HepG2 (cell line): Measurements from ENCODE around the gene NEURL4. TPM values are rescaled to one million over a fixed set of nuclear protein-coding genes. Genes with fewer than 3 reads are reported as not detected.
A peak's percentile ranks its signal among the peaks of the same experiment; 100 is the strongest.

Experiments
- CBFB ChIP-seq: sonication (generic); formaldehyde crosslinking; IDR thresholded peaks from 2 replicates; pipeline ENCODE4 v1.4.0; 2020; ENCODE audit warnings: missing genetic modification reagents
- CEBPG ChIP-seq: IDR thresholded peaks from 2 replicates; pipeline ENCODE4 v1.6.1; 2016
- GATAD1 ChIP-seq: IDR thresholded peaks from 2 replicates; pipeline ENCODE4 v1.6.1; 2016; ENCODE audit warnings: missing genetic modification reagents, missing compliant biosample characterization
- HOXA9 ChIP-seq: sonication (generic); formaldehyde crosslinking; IDR thresholded peaks from 2 replicates; pipeline ENCODE4 v1.8.1; 2022; ENCODE audit warnings: missing genetic modification reagents, mild to moderate bottlenecking, moderate library complexity, borderline replicate concordance
- KMT2A ChIP-seq: sonication (generic); formaldehyde crosslinking; IDR thresholded peaks from 2 replicates; pipeline ENCODE4 v1.4.0; 2020; ENCODE audit warnings: missing genetic modification reagents
- RBM39 ChIP-seq: fragments of 200-400 bp; formaldehyde crosslinking; IDR thresholded peaks from one replicate; pipeline ENCODE4 v1.6.1; 2018; ENCODE audit warnings: antibody characterized with exemption, mild to moderate bottlenecking, low read depth, low read length; ENCODE audit not compliant: poor library complexity, severe bottlenecking
- RERE ChIP-seq: IDR thresholded peaks from 2 replicates; pipeline ENCODE4 v1.6.1; 2016; ENCODE audit warnings: low read depth, missing genetic modification reagents, missing compliant biosample characterization
- SMAD9 ChIP-seq: sonication (generic); formaldehyde crosslinking; IDR thresholded peaks from 2 replicates; pipeline ENCODE4 v1.5.1; 2020; ENCODE audit warnings: mild to moderate bottlenecking, missing genetic modification reagents
- SOX6 ChIP-seq, 2 experiments: fragments of 450-650 bp in 1 of 2; sonication (generic) in 1 of 2; formaldehyde crosslinking in 1 of 2; IDR thresholded peaks; 2 replicates each; pipeline versions ENCODE4 v1.4.0 to v1.6.1; 2017 to 2020; ENCODE audit warnings: antibody characterized with exemption in 1 of 2, mild to moderate bottlenecking in 1 of 2, missing genetic modification reagents in 1 of 2
- TEAD2 ChIP-seq: sonication (generic); formaldehyde crosslinking; IDR thresholded peaks from 2 replicates; pipeline ENCODE4 v1.9.0; 2021; ENCODE audit warnings: missing genetic modification reagents
- ZNF558 ChIP-seq: sonication (generic); formaldehyde crosslinking; IDR thresholded peaks from 2 replicates; pipeline ENCODE4 v1.9.0; 2022; ENCODE audit warnings: mild to moderate bottlenecking, missing genetic modification reagents, borderline replicate concordance
- polyA plus RNA-seq, 8 experiments: library from polyadenylated mRNA; depleted of rRNA in 3 of 8; stranded (reverse) in 7 of 8; unstranded in 1 of 8; fragments of >200 nt; fragmentation: Illumina TruSeq in 4 of 8; extraction: Trizol in 4 of 8; gene quantifications; 2 replicates each; pipeline versions ENCODE4 v1.2.1 to v1.2.3, GENCODE V29; 2011 to 2016; ENCODE audit warnings: low read depth in 4 of 8, missing spikeins in 1 of 8, mixed read lengths in 1 of 8; ENCODE audit not compliant: insufficient read depth in 1 of 8
- total RNA-seq, 5 experiments: library from RNA; depleted of rRNA; stranded (reverse); fragments of >200 nt; fragmentation: Illumina TruSeq; extraction: Trizol; gene quantifications; 2 replicates each; pipeline ENCODE4 v1.2.3, GENCODE V29; 2016; ENCODE audit warnings: low read depth in 1 of 5
- TF ChIP-seq, protein P1 (sequence below): sonication (generic); formaldehyde crosslinking; IDR thresholded peaks from 2 replicates; pipeline ENCODE4 v1.5.1; 2020; ENCODE audit warnings: missing genetic modification reagents, mild to moderate bottlenecking, borderline replicate concordance
- TF ChIP-seq, protein P2 (sequence below), 2 experiments: IDR thresholded peaks; 2 replicates each; pipeline ENCODE4 v1.6.1; 2011 to 2012; ENCODE audit warnings: low read length in 2 of 2, borderline replicate concordance in 1 of 2, low read depth in 1 of 2, mild to moderate bottlenecking in 1 of 2, moderate library complexity in 1 of 2
- TF ChIP-seq, protein P3 (sequence below): sonication (generic); formaldehyde crosslinking; IDR thresholded peaks from 2 replicates; pipeline ENCODE4 v1.4.0; 2020; ENCODE audit warnings: missing genetic modification reagents
- TF ChIP-seq, protein P4 (sequence below): sonication (generic); formaldehyde crosslinking; IDR thresholded peaks from 2 replicates; pipeline ENCODE4 v1.8.1; 2023; ENCODE audit warnings: mild to moderate bottlenecking, missing genetic modification reagents, borderline replicate concordance

Gene NEURL4
- total and polyA plus RNA-seq, 2 of the 13 experiments (the other 11 are each of a cell fraction or from before 2014, with no cell fraction given), result 14.8 to 15.7 TPM

GRCh38 chr17:7329374-7329996 is 350 bp upstream of the NEURL4 start (continued):
- no peak for TF ChIP-seq SOX6 (IDR thresholded peaks at IDR 0.05)
- TF ChIP-seq SOX6 (CRISPR knock-in tag; IDR thresholded peaks at IDR 0.05), result peak; percentile 63
- TF ChIP-seq KMT2A, result peak; percentile 19; the same call in 1 of the 2 replicates
- TF ChIP-seq, protein P1, sequence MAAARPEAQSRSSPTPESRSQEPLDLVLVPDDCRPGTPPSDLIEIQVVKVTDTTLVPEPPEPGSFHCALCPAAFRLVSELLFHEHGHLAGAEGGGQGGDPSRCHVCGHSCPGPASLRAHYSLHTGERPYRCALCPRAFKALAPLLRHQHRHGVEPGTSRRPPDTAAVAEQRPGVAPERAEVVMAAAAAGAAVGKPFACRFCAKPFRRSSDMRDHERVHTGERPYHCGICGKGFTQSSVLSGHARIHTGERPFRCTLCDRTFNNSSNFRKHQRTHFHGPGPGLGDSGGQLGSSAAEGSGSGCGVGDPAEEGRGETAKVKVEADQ, result 0 out of 2 replicates have a peak, but pooled peaks have one; percentile 63
- 0 out of 2 replicates have a peak, but pooled peaks have one; percentile 34 for TF ChIP-seq CBFB
- no peak for TF ChIP-seq TEAD2 (CRISPR knock-in tag)
- peak; percentile 91 for TF ChIP-seq GATAD1
- peak; percentile 51 for TF ChIP-seq CEBPG
- TF ChIP-seq, protein P2, sequence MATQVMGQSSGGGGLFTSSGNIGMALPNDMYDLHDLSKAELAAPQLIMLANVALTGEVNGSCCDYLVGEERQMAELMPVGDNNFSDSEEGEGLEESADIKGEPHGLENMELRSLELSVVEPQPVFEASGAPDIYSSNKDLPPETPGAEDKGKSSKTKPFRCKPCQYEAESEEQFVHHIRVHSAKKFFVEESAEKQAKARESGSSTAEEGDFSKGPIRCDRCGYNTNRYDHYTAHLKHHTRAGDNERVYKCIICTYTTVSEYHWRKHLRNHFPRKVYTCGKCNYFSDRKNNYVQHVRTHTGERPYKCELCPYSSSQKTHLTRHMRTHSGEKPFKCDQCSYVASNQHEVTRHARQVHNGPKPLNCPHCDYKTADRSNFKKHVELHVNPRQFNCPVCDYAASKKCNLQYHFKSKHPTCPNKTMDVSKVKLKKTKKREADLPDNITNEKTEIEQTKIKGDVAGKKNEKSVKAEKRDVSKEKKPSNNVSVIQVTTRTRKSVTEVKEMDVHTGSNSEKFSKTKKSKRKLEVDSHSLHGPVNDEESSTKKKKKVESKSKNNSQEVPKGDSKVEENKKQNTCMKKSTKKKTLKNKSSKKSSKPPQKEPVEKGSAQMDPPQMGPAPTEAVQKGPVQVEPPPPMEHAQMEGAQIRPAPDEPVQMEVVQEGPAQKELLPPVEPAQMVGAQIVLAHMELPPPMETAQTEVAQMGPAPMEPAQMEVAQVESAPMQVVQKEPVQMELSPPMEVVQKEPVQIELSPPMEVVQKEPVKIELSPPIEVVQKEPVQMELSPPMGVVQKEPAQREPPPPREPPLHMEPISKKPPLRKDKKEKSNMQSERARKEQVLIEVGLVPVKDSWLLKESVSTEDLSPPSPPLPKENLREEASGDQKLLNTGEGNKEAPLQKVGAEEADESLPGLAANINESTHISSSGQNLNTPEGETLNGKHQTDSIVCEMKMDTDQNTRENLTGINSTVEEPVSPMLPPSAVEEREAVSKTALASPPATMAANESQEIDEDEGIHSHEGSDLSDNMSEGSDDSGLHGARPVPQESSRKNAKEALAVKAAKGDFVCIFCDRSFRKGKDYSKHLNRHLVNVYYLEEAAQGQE (IDR thresholded peaks at IDR 0.05; ENCODE audit: borderline replicate concordance in 1 of 2, low read depth in 1 of 2, low read length in 2 of 2), result no peak; a peak in 1 of 4 replicates
- peak; percentile 13 for TF ChIP-seq RBM39
- no peak for TF ChIP-seq SMAD9 (CRISPR knock-in tag)
- TF ChIP-seq HOXA9 (CRISPR knock-in tag), result no peak
- TF ChIP-seq, protein P3, sequence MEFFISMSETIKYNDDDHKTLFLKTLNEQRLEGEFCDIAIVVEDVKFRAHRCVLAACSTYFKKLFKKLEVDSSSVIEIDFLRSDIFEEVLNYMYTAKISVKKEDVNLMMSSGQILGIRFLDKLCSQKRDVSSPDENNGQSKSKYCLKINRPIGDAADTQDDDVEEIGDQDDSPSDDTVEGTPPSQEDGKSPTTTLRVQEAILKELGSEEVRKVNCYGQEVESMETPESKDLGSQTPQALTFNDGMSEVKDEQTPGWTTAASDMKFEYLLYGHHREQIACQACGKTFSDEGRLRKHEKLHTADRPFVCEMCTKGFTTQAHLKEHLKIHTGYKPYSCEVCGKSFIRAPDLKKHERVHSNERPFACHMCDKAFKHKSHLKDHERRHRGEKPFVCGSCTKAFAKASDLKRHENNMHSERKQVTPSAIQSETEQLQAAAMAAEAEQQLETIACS (CRISPR knock-in tag), result peak; percentile 39; the same call in 1 of the 2 replicates
- TF ChIP-seq RERE (CRISPR knock-in tag), result no peak; the same call in 1 of the 2 replicates
- no peak for TF ChIP-seq ZNF558 (CRISPR knock-in tag)
- TF ChIP-seq, protein P4, sequence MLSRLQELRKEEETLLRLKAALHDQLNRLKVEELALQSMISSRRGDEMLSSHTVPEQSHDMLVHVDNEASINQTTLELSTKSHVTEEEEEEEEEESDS (CRISPR knock-in tag), result no peak
